Activated CD8-positive, alpha-beta memory T cell treated with anti-CD3 and anti-CD28 coated beads, Interleukin-2, amount 50 U/mL, for 24 hours (primary cell): ENCODE results near the gene ABHD11.
"Not testable (repeated sequence)": the region's sequence is repeated elsewhere in the genome, so short reads cannot be mapped to it uniquely, and the experiment has no call there.

Experiments used
- DNase-seq: peaks from one replicate; pipeline ENCODE4 v3.0.0-alpha.2; 2020; ENCODE audit errors: extremely low read depth

ABHD11 gene

DNA sequence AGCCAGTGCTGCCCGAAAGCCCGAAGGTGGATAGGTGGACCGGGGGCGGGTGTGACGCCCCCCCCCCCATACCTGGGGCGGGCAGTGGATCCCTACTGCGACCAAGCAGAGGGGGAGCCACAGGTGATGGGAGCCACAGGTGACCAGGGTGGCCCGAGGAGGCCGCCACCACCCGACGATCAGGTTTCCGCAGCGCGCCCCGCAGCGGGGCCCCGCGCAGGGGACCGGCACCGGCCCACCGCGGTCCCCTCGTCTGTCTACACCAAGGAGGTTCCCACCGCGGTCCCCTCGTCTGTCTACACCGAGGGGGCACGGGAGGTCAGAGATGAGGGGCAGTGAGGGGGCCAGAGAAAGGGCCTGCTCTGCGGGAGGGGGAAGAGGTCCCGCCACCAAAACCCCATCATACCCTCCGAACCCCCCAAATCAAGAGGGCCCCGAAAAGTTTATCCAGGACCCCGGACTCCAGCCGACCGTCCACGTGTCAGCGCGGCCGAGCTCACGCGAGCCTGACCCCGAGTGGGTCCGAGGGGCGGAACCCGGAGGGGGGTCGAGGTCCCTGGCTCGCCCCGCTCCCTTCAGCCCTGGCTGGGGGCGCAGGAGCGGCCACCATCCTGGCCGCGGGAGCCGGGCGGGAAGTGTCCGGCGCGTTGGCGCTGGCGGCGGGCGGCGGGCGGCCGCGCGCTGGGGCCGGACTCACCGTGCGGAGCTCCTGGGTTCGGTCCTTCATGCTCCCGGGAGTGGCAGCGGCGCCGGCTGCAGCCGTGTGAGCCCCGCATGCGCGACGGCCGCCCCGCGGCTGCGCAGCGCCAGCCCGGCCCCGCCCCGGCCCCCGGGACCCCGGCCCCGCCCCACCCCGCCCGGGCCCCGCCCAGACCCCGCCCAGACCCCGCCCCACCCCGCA lies 19.4 kb downstream of the ABHD11 start, which contains the start of gene STX1A:
Gene STX1A, minus strand, starts transcription at position 765 of the 901 bp plus-strand sequence. Its CDS starts 38 bp downstream, at position 727.
- no peak for DNase-seq

DNA sequence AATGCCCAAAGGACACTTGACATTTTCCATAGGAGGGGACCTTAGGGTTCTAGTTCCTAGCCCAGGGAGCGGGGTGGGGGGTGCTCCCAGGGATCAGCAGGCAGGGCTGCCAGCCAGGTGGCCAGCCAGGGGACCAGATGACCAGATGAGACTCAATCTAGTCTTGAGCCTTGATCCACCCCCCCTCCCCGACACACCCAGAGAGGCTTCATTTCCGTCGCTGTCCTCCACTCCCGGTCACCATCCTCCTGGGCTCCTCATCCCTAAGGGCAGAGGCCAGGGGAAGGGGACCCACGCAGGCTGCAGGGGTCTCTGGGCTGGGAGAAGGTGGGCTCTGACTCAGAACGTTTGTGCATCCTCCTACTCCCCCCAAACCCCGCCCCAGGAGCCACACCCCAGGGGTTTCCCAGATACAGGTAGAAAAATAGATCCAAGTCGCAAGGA lies 20.1 kb downstream of the ABHD11 start:
- no peak for DNase-seq

DNA sequence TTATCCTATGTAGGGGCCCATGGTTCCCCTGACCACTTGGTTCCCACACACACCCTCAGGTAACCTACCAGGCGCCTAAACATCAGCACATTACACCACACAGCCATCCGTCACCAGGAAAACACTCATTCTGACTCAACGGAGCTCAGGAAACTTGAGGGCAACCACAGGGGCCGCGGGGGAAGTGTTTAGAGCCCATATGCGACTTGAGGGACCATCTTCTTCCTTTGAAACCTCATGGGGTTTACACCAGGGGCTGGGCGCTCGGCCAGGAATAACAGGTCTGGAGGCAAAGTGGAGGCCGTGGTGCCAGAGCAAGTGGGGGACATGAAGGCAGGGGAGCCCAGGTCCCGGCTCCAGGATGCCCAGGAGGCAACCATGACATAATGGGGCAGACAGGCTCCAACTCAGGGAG lies 20.6 kb downstream of the ABHD11 start:
- DNase-seq, result peak; percentile 66

DNA sequence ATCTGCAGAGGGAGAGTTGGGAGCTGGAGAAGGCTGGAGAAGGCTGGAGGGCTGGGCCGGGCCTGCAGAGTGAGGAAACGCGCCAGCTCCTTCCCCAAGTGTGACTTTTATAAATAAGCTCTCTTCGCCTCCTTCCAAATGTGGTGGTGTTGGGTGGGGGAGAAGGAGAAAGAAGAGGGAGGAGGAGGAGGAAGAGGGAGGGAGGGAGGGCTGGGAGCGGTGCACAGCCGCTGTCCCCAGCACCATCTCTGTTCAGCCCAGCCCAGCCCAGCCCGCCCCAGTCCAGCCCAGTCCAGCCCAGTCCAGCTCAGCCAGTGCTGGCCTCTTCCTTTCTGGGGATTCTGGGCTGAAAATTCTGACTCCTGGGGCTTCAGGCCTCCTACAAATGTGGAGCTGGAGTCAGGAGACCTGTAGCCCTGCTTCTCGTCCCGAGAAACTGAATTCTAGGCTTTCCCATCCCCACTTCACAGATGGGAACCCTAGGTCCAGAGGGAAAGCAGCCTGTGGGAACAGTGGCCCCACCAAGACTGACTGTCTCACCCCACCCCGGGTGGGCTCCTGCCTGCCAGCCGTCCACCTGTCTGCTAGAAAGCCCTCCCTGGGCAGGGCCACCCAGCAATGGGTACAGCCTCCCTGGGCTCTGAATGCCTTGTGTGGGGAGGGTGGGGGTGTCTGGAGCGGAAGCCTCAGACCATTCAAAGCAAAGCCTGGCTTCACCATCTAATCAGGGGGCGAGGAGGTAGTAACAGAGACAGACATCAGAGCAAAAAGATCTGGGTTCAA lies 21.4 kb downstream of the ABHD11 start:
- DNase-seq, result no peak

DNA sequence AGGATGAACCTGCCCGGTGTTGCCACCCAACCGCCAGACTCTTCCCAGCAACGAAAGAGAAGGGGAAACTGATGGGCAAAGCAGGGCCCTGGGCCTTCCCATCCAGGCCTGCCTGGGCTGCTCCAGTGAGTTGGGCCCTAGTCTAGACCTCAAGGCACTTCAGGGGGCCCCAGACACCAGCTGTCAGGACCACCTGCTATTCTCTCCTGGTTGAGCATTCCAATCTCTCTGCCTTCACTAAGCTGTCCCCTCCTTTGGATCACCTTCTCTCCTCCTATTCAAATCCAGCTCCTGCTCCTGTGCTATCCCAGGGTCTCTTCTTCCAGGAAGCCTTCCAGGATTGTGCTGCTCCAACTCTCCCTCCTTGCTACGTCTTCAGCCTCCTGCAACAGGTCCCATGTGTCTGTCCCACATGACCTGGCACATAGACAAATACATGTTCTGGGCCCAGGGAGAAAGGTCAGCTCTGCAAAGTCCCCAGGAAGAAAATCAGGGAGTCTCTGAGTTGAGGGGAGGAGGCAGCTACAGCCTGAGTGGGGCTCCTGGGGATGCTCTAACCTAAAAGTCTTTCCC lies 22.2 kb downstream of the ABHD11 start:
- no peak for DNase-seq

DNA sequence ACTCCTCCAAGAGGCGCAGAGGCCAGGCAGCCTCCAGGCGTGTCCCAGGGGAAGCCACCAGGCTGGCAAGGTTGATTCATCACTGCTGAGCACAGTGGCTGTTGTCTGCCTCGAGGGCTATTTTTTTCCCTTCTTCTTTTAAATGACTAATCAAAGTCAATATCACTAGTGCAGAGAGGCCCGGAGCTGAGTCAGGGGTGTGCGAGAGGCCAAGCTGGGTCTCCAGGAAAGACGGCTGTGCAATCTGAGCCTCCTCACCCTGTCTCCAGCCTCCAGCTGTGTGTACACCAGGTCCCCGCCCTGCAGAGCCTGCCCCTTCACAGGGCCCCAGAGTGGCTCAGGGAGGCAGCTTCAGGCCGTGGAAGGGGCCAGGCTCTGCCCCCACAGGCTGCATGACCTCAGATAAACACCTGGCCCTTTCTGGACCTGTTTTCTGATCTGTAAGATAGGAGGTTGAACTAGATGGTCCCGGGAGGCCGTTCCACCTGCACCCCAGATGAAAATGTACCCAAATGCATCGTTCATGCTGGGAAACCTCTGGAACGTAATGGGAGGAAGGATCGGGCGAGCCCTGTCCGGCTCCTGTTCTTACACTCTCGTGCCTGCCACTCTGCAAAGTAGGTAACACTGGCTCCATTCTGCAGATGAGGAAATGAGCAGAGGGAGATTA lies 22.8 kb downstream of the ABHD11 start:
- DNase-seq, result no peak

DNA sequence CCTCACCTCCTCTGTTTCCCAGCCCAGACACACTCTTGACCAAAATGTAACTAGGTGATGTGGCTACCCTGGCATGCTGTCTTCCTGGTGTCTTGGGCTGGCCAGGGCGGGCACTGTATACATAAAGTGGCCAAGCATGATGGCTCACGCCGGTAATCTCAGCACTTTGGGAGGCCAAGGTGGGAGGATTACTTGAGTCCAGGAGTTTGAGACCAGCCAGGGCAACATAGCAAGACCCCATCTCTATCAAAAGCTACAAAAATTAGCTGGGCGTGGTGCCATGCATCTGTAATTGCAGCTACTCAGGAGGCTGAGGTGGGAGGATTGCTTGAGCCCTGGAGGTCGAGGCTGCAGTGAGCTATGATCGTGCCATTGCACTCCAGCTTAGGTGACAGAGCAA lies 25.3 kb downstream of the ABHD11 start:
- DNase-seq, result not testable (repeated sequence)

DNA sequence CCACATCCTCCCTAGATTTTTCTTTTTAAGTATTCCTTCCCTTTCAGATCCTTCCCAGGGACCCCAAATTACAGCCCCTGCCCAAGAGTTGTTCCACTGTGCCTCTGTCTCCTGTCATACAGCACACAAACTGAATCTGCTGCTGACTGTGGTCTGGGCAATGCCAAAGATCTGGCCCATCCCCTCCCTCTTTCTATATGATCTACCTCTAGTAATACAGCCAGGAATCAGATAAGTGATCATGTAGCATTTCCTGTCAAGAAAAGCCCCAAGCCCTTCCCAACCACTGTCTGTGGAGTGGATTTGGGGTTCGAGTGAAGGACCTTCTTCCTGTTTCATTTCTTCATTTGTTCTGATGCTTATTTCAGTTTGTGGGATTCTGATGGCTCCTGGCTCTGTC lies 25.8 kb downstream of the ABHD11 start:
- no peak for DNase-seq

DNA sequence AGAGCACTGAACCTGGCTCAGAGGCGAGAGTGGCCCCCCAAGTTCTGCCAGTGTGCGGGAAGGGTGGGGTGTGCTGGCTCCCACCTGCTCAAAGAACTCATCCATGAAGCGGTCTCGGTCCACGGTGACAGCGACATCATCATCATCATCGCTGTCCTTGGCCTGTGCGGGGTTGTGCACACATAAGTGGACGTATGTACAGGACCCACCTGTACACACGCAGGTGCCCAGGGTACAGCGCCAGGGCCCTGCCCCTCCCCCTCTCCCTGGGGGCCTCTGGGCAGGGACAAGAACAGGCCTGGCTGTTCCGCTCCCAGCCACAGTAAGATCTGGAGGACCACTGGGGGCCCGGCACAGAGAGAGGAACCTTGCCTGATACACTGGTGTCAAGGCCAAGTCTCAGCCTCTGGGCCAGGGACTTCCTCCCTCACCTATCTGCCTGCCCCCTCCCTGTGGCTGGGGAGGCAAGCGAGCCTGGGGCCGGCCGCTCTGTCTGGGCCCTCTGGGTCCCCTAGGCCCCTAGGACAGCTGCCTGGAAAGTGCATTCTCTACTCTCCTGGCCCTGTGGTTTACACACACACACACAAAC lies 29.5 kb downstream of the ABHD11 start:
- DNase-seq, result no peak

DNA sequence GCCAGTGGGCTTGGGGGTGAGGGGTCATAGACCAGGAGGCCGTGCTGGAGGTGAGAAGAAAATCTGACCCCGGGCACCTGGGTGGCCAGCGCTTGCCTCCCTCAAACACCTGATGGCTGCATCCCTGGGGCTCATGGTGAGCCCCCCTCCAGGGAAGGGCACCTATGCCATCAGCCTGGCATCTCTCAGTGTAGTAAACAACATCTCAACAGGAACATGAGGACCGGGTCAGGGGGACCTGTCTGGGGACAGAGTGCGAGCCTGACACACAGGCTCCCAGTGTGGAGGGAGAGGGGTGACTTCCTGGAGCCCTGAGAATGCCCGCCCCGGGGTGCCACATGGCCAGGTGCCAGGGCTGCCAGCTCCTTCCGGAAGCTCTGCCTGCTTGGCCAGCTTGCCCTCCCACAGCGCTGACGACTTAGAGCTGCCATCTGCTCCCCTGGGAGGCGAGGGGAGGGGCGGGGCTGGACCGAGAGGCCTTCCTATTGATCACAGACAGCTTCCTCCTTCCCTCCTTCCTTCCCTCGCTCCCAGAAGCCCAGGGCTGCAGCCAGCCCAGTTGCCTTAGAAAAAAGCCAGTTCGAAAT lies 31.5 kb downstream of the ABHD11 start:
- no peak for DNase-seq

DNA sequence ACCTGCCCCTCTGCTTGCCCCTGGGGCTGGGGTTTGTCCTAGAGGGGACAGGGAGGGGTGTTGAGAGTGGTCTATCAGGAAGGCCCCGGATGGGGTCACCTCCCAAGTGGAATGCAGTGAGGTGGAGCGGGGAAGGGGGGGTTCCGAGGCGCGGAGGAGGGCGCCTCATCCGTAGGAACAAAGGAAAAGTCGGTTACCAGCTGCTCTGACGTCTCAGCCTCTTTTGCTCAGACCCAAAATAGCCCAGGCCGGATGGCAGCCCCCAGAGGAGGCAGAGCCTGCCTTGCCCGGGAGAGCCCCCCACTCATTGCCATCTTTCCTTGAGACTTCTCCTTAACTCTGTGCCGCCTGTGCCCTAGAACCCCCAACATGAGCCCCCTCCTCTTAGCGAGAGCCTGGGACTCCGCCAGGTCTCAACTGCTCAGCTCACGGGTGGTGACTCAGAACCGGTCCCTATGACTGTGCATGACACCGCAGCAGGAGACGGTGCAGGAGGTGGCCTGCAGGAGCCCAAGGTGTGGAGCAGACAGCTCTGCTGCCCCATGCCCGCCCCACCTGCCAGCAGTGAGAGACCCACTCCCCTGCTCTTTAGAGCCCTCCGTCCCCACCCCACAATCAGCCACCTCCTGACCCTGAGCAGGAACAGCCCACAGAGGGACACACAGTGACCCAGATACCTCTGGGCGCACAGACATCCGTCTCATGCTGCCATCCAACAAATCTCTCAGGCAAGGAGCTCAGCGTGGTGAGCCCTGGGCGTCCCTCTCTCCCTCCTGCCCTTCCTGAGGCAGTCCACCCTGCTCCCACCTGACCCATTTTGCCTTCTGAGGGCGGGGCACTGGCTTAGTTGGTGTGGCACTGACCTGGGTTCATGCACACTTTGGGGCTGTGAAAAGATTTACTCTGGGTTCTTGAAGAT lies 32.2 kb downstream of the ABHD11 start:
- no peak for DNase-seq

DNA sequence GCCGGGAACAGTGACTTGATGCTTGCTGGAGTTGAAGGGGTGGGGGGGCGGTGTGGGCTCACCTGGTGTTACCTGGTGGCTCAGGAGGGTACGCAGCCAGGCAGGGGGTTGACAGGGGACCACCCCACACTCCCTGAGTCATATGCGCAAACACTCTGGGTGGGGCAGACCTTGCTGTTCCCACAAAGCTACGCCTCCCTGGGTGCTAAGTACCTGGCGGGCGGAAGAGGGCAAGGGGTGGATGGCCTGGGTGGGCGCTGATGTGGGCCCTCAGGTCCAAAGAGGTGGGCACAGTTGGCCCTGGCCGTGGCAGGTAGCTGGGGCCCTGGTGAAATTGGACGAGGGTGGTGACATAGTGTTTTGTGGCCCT lies 33.1 kb downstream of the ABHD11 start:
- DNase-seq, result no peak

DNA sequence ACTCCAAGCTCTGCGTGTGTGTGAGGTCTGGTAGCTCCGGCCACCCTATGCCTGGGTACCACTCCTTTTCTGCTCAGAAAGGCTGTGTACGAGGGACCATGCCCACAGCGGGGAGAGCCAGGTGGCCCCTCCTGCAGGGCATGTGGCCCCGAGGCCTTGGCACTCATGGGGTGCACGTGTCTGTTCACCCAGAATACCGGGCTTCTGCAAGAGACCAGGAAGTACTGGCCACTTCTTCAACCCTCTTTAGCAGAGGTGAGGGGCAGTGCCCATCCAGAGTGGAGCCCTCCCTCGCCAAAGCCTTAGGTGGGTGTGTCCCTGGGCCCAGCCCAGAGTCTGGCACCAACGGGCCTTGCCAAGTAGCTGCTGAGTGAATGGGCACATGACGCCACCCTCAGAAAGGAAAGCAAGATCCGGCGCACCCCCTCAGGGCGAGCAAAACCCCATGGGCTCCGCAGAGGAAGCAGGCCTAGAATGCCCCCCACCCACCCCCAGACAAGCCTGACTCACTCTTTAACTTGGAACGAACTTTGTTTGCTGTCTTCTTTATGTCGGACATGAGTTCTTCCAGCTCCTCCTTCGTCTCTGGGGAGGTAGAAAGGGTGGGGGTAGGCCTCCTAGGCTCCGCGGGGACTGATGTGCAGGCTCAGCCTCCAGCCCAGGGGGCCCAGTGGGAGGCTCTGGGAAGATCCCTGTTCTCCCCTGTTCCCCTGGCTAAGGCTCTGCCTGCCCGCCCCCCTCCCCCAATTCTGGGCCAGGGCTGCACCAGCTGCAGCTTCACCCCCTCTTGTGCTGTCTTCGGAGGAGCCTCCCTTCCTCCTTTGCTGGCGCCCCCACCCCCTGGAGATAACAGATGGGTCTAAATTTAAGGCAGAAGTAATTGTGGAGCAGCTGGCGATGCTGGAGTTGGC lies 33.7 kb downstream of the ABHD11 start:
- DNase-seq, result no peak

DNA sequence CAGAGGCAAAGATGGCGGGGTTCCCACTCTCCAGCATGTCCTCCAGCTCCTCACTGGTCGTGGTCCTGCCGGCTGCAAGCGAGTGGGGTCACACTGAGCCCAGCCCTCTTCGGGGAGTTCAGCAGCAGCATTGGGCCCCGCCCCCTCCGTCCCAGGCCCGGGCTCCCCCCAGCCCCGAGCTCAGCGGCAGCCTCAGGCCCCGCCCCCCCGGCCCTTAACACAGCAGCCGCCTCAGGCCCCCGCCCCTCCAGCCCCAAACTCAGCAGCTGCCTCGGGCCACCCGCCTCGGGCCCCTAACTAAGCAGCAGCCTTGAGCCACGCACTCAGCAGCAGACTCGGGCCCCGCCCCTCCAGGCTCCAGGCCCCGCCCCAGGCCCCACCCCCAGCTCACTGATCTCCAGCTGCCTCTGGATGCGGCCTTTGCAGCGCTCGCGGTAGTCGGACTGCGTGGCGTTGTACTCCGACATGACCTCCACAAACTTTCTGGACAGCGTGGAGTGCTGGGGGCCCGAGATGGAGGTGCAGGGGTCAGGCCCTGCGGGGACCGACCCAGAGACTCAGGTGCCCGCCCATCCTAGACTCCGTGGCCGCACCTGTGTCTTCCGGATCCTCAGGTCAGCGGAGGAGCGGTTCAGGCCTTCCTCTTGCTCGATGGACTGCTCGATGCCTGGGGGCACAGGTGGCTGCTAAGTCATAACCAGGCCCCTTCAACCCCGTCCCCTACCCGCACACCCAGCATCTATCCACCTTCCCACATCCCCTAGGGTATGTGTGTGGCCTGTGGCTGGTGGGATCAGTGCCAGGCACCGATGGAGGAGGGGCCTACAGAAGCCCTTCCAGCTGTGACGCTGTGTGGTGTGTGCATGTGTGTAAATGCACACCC lies 34.6 kb downstream of the ABHD11 start:
- no peak for DNase-seq

DNA sequence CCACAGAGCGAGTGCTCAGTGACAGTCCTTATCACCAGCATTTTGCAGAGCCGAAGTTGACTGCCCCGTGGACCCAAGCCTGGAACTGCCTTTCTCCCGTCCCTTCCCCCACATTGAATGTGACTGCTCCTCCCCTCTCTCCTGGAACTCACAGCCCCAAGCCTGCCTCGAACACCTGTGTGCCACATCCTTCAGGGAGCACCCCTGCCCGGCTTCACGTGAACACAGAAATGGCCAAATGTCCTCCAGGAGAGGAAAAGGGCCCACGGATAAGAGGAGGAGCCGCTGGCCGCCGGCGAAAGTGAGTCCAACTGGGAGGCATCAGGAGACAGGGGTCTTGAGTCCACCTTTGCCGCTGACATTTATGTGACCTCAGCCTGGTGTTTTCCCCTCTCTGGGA lies 35.4 kb downstream of the ABHD11 start:
- no peak for DNase-seq

DNA sequence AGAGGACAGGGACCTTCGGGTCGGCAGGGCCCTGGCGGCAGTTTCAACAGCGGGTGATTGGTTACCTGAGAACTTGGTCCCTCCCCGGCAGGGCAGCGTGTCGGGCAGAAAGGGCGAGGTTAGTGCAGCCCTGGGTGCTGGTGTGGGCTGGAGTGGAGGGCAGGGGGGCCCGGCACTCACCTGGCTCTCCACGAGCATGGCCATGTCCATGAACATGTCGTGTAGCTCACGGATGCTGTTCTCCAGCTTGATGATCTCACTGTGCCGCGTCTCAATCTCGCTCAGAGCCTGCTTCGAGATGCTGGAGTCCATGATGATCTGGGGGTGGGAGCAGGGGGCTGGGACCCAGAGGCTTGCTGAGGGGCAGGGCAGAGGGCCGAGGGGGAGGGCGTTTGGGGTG lies 35.9 kb downstream of the ABHD11 start:
- no peak for DNase-seq

DNA sequence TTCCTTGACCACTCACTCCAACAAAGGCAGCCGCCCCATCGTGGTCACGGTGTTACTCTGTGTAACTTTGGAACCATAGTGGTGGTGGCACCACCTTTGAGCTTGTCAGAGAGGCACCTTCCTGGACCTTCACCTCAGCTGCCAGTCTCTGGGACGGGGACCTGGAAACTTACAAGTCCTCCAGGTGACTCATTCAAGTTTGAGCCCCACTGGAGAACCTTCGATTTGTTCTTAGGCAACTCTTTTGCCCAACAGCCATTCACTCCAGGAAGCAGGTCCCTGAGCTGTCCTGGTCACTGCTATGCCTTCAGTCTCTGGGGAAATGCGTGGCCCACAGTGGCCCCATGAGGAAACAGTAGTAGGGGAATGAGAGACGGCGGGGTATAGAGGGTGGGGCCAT lies 36.4 kb downstream of the ABHD11 start:
- no peak for DNase-seq
